ENCODE results near the gene KRT28.

- TF ChIP-seq CTCF (IDR thresholded peaks at IDR 0.05), result no peak
- TF ChIP-seq CHD2 (IDR thresholded peaks at IDR 0.05; ENCODE audit: low read length, partially characterized antibody), result no peak
- TF ChIP-seq RNF2 (IDR thresholded peaks at IDR 0.05; ENCODE audit: borderline replicate concordance, low read depth), result no peak
Measured at GRCh38 chr17:40848583-40849235, 49.0 kb upstream of the KRT28 start.
